ENCODE results near the gene TUT4. TPM values are rescaled to one million over a fixed set of nuclear protein-coding genes. Genes with fewer than 3 reads are reported as not detected.

Gene TUT4
- total and polyA plus RNA-seq, 2 experiments from 2014 or later, result 69.9 to 116 TPM

- TF ChIP-seq, protein P1, sequence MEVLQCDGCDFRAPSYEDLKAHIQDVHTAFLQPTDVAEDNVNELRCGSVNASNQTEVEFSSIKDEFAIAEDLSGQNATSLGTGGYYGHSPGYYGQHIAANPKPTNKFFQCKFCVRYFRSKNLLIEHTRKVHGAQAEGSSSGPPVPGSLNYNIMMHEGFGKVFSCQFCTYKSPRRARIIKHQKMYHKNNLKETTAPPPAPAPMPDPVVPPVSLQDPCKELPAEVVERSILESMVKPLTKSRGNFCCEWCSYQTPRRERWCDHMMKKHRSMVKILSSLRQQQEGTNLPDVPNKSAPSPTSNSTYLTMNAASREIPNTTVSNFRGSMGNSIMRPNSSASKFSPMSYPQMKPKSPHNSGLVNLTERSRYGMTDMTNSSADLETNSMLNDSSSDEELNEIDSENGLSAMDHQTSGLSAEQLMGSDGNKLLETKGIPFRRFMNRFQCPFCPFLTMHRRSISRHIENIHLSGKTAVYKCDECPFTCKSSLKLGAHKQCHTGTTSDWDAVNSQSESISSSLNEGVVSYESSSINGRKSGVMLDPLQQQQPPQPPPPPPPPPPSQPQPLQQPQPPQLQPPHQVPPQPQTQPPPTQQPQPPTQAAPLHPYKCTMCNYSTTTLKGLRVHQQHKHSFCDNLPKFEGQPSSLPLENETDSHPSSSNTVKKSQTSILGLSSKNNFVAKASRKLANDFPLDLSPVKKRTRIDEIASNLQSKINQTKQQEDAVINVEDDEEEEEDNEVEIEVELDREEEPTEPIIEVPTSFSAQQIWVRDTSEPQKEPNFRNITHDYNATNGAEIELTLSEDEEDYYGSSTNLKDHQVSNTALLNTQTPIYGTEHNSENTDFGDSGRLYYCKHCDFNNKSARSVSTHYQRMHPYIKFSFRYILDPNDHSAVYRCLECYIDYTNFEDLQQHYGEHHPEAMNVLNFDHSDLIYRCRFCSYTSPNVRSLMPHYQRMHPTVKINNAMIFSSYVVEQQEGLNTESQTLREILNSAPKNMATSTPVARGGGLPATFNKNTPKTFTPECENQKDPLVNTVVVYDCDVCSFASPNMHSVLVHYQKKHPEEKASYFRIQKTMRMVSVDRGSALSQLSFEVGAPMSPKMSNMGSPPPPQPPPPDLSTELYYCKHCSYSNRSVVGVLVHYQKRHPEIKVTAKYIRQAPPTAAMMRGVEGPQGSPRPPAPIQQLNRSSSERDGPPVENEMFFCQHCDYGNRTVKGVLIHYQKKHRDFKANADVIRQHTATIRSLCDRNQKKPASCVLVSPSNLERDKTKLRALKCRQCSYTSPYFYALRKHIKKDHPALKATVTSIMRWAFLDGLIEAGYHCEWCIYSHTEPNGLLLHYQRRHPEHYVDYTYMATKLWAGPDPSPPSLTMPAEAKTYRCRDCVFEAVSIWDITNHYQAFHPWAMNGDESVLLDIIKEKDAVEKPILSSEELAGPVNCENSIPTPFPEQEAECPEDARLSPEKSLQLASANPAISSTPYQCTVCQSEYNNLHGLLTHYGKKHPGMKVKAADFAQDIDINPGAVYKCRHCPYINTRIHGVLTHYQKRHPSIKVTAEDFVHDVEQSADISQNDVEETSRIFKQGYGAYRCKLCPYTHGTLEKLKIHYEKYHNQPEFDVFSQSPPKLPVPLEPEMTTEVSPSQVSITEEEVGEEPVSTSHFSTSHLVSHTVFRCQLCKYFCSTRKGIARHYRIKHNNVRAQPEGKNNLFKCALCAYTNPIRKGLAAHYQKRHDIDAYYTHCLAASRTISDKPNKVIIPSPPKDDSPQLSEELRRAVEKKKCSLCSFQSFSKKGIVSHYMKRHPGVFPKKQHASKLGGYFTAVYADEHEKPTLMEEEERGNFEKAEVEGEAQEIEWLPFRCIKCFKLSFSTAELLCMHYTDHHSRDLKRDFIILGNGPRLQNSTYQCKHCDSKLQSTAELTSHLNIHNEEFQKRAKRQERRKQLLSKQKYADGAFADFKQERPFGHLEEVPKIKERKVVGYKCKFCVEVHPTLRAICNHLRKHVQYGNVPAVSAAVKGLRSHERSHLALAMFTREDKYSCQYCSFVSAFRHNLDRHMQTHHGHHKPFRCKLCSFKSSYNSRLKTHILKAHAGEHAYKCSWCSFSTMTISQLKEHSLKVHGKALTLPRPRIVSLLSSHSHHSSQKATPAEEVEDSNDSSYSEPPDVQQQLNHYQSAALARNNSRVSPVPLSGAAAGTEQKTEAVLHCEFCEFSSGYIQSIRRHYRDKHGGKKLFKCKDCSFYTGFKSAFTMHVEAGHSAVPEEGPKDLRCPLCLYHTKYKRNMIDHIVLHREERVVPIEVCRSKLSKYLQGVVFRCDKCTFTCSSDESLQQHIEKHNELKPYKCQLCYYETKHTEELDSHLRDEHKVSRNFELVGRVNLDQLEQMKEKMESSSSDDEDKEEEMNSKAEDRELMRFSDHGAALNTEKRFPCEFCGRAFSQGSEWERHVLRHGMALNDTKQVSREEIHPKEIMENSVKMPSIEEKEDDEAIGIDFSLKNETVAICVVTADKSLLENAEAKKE (CRISPR knock-in tag; IDR thresholded peaks at IDR 0.05), result no peak
- TF ChIP-seq CTCF (conservative IDR thresholded peaks at IDR 0.05; ENCODE audit: low read depth in 2 of 2) (no peak), ZNF114 (CRISPR knock-in tag; IDR thresholded peaks at IDR 0.05) (no peak), ZNF331 (CRISPR knock-in tag; IDR thresholded peaks at IDR 0.05; ENCODE audit: low read depth) (no peak), CREB1 (CRISPR knock-in tag; IDR thresholded peaks at IDR 0.05; ENCODE audit: low read depth) (no peak), JUNB (IDR thresholded peaks at IDR 0.05; ENCODE audit: unreplicated experiment) (no peak), STAT1 (IDR thresholded peaks at IDR 0.05; ENCODE audit: unreplicated experiment) (no peak), EZH2 (IDR thresholded peaks at IDR 0.05; ENCODE audit: low read depth, unreplicated experiment) (no peak), NANOG (IDR thresholded peaks at IDR 0.05; ENCODE audit: borderline replicate concordance) (no peak), POLR2AphosphoS5 (IDR thresholded peaks at IDR 0.05; ENCODE audit: low read depth) (no peak), EZH2phosphoT487 (IDR thresholded peaks at IDR 0.05; ENCODE audit: unreplicated experiment) (no peak)
- TF ChIP-seq, protein P2, sequence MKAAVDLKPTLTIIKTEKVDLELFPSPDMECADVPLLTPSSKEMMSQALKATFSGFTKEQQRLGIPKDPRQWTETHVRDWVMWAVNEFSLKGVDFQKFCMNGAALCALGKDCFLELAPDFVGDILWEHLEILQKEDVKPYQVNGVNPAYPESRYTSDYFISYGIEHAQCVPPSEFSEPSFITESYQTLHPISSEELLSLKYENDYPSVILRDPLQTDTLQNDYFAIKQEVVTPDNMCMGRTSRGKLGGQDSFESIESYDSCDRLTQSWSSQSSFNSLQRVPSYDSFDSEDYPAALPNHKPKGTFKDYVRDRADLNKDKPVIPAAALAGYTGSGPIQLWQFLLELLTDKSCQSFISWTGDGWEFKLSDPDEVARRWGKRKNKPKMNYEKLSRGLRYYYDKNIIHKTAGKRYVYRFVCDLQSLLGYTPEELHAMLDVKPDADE (IDR thresholded peaks at IDR 0.05), result no peak
- TF ChIP-seq, protein P3, sequence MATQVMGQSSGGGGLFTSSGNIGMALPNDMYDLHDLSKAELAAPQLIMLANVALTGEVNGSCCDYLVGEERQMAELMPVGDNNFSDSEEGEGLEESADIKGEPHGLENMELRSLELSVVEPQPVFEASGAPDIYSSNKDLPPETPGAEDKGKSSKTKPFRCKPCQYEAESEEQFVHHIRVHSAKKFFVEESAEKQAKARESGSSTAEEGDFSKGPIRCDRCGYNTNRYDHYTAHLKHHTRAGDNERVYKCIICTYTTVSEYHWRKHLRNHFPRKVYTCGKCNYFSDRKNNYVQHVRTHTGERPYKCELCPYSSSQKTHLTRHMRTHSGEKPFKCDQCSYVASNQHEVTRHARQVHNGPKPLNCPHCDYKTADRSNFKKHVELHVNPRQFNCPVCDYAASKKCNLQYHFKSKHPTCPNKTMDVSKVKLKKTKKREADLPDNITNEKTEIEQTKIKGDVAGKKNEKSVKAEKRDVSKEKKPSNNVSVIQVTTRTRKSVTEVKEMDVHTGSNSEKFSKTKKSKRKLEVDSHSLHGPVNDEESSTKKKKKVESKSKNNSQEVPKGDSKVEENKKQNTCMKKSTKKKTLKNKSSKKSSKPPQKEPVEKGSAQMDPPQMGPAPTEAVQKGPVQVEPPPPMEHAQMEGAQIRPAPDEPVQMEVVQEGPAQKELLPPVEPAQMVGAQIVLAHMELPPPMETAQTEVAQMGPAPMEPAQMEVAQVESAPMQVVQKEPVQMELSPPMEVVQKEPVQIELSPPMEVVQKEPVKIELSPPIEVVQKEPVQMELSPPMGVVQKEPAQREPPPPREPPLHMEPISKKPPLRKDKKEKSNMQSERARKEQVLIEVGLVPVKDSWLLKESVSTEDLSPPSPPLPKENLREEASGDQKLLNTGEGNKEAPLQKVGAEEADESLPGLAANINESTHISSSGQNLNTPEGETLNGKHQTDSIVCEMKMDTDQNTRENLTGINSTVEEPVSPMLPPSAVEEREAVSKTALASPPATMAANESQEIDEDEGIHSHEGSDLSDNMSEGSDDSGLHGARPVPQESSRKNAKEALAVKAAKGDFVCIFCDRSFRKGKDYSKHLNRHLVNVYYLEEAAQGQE (IDR thresholded peaks at IDR 0.05; ENCODE audit: unreplicated experiment), result no peak
- H3K27me3 ChIP-seq (ENCODE audit: insufficient read depth), result no peaks in the 10 kb centered on the region
- peak overlapping the region; percentile 81 for H3K27ac Mint-ChIP-seq
- peaks cover 23% of the 10 kb centered on the region for H3K4me1 ChIP-seq (ENCODE audit: insufficient read depth)
- peak overlapping the region; percentile 20; the same call in 1 of the 2 replicates for H3K4me2 ChIP-seq
- H3K79me2 ChIP-seq (replicated peaks; ENCODE audit: insufficient read depth), result peaks cover 6% of the 10 kb centered on the region; the same call in 1 of the 2 replicates
- H2AFZ ChIP-seq, result no peak overlapping the region
- H3K9me3 Mint-ChIP-seq, result peaks cover 4% of the 10 kb centered on the region; the same call in 2 of the 3 replicates
- no peaks in the 10 kb centered on the region for H3K27me3 Mint-ChIP-seq (ENCODE audit: insufficient read depth, low read depth, poor library complexity)
- no peaks in the 10 kb centered on the region for H3K9me2 ChIP-seq (ENCODE audit: insufficient read depth)
- H3K36me3 ChIP-seq (ENCODE audit: insufficient read depth), result no peaks in the 10 kb centered on the region
- H3K27ac ChIP-seq (ENCODE audit: low read depth), result peak overlapping the region; percentile 35
- peaks cover 27% of the 10 kb centered on the region for H3K4me1 Mint-ChIP-seq
- H3K4me3 Mint-ChIP-seq, result no peak overlapping the region
- no peak overlapping the region for H3K4me3 ChIP-seq
- no peaks in the 10 kb centered on the region for H4K20me1 ChIP-seq (replicated peaks; ENCODE audit: insufficient read depth)
- peaks cover 34% of the 10 kb centered on the region for H3K36me3 Mint-ChIP-seq (ENCODE audit: low read depth)
- no peak for ATAC-seq
- H3F3A ChIP-seq (replicated peaks; ENCODE audit: low read depth), result no peaks in the 10 kb centered on the region
- no peak for DNase-seq (ENCODE audit: low spot score)
Measured at GRCh38 chr1:52454127-52454526, 98.8 kb downstream of the TUT4 start.

Measured in GM23338 (cell line).